GM19455 (cell line): ENCODE results near the gene DNPH1.

ENCODE experiments used
- ATAC-seq: cut with Tn5 transposase; IDR thresholded peaks from one replicate; pipeline ENCODE4 v1.9.1; 2021; ENCODE audit not compliant: unreplicated experiment

Gene DNPH1

DNA sequence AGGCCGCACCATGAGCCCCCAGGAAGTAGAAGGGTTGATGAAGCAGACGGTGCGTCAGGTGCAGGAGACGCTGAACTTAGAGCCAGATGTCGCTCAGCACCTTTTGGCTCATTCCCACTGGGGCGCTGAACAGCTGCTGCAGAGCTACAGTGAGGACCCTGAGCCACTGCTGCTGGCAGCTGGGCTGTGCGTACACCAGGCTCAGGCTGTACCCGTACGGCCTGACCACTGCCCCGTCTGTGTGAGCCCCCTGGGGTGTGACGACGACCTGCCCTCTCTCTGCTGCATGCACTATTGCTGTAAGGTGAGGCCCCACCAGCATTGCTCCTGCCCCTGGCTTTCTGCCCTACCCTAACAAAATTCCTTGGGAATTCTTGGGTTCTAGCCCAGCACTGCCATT lies 13.1 kb downstream of the DNPH1 start:
- no peak for ATAC-seq

DNA sequence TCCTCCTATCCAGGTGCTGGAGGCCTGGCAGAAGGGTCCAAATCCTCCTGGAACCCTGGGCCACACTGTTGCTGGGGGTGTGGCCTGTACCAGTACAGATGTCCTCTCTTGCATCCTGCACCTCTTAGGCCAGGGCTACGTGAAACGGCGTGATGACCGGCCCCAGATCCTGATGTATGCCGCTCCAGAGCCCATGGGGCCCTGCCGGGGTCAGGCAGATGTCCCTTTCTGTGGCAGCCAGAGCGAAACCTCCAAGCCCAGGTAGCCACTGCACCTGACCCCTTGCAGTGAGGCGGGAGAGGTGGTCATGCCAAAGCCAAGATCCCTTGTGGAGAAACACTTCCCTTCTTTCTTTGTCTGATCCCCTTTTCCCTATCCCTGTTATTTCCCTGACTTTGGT lies 14.2 kb downstream of the DNPH1 start:
- no peak for ATAC-seq

DNA sequence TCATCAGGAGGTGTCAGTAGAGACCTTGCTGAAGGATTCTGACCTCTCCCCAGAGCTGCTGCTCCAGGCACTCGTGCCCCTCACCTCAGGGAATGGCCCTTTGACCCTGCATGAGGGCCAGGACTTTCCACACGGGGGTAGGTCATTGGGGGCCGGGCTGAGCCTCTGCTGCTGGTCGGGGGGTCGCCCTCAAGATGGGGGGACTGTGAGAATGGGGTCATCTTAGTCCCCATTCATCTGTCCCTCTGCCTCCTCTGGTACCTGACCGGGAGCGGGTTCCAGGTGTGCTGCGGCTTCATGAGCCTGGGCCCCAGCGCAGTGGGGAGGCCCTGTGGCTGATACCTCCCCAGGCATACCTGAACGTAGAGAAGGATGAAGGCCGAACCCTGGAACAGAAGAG lies 15.8 kb downstream of the DNPH1 start:
- no peak for ATAC-seq

DNA sequence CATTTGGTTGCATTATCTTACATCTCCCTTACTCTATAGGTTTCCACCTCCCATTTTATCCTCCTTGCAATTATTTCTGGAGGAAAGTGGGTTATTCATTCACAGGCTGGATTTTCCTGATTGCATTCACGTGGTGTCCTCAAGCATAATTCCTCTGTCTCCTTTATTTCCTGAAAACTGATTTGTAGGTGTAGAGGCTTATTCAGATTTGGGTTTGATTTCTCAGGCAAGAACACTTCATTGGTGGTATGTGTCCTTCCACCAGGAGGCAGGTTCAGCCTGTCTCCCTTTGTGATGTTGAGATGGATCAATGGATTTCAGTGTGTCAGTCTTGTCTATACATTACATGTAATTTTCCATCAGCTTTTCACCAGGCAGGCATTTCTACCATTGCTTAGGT lies 17.3 kb downstream of the DNPH1 start:
- ATAC-seq: no peak

DNA sequence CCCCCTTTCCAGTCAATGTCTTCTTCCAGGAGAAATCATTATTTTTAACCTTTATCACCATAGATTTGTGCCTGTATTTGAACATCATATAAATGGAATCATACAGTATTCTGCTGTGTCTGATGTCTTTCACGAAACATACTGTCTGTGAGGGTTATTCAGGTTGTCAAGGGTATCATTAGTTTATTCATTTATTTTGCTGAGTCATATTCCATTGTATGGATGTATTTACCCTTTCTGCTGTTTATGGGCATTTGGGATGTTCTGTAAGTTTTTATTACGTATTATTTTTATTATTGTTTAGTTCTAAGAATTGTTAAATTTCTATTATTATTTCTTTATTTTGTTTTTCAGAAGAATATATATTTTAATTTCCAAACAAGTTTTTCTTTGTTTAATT lies 22.0 kb downstream of the DNPH1 start:
- ATAC-seq: no peak

DNA sequence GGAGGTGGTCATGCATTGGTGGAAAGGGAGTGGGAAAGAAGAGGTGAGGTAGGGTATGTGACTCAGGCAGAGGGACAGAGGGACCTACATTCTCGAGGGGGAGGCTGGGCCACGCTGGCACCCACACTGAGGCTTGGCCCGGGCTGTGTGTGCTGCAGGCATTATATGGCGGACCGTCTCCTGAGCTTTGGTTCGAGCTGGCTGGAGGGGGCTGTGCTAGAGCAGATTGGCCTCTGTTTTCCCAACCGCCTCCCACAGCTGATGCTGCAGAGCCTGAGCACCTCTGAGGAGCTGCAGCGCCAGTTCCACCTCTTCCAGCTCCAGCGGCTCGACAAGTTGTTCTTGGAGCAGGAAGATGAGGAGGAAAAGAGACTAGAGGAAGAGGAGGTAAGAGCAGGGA lies 23.4 kb downstream of the DNPH1 start:
- no peak for ATAC-seq

DNA sequence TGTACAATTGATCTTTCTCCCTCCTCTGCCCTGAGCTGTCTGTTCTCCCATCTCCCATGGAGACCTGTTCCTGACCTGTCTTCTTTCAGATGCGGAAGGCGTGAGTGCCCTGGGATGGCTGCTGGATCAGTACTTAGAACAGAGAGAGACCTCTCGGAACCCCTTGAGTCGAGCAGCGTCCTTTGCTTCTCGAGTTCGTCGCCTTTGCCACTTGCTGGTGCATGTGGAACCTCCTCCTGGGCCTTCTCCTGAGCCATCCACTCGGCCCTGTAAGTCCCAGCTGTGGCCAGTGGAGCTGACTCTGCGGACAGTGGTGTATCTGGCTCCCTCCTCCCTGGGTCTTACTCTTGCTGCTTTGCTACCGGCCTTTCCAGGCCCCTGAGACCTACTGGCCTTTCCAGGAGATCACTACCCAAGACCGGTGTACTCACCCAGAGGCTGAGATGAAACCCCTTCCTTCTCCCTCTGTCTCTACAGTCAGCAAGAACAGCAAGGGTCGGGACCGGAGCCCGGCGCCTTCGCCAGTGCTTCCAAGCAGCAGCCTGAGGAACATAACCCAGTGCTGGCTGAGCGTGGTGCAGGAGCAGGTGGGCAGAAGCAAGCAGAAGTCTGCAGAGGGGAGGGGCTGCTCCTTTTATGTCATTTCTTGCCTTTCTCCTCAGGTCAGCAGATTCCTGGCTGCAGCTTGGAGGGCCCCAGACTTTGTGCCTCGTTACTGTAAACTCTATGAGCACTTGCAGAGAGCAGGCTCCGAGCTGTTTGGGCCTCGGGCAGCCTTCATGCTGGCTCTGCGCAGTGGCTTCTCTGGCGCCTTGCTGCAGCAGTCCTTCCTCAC lies 24.8 kb downstream of the DNPH1 start:
- no peak for ATAC-seq

DNA sequence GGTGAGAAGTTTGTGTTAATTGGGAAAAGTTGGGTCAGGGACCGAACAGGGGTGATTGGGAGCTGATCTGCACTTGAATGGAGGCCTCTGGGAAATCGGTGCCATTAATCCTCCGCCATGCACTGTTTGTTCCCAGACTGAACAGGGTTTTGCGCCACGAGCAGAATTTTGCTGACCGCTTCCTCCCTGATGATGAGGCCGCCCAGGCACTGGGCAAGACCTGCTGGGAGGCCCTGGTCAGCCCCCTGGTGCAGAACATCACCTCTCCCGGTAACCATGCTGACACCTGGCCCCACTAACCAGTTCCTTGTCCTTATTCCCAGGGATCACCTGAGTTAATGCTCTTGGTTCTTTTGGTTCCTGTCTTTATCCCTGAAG lies 25.6 kb downstream of the DNPH1 start:
- no peak for ATAC-seq

DNA sequence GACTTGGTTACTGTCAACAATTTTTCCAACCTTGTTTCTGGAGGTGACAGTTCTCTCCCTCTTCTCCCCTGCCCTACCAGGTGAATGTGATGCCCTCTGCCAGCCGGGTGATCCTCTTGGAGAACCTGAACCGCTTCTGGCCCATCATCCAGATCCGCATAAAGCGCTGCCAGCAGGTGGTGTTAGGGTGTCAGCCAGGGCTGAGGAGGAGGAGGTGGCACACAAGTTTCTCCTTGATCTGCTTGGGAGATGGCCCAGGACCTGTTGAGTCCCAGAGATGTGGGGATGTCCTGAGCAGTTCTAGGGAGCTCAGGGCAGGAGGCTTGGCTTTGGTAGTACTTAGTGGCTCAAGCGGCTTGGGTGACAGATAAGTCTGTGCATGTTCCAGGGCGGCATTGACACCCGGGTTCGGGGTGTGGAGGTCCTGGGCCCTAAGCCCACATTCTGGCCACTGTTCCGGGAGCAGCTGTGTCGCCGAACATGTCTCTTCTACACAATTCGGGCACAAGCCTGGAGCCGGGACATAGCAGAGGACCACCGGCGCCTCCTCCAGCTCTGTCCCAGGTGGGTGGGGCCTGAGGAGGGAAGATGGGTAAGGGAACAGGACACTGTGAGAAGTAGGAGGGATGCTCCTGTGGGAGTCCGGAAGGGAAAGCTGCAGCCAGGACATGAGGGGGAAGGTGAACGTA lies 26.1 kb downstream of the DNPH1 start:
- no peak for ATAC-seq

DNA sequence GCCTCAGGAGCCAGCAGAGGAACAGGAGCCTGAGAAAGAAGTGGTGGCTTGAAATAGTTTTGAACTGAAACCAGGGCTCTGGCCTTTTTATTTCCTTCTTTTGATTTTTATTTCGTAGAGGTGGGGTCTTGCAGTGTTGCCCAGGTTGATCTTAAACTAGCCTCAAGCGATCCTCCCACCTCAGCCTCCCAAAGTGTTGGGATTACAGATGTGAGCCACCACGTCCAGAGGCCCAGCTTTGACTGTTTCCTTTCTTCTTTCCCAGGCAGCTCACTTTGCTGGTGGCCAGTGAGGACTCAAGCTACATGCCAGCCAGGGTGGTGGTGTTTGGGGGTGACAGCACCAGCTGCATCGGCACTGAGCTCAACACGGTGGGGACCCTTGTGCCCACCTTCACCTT lies 26.8 kb downstream of the DNPH1 start:
- no peak for ATAC-seq

DNA sequence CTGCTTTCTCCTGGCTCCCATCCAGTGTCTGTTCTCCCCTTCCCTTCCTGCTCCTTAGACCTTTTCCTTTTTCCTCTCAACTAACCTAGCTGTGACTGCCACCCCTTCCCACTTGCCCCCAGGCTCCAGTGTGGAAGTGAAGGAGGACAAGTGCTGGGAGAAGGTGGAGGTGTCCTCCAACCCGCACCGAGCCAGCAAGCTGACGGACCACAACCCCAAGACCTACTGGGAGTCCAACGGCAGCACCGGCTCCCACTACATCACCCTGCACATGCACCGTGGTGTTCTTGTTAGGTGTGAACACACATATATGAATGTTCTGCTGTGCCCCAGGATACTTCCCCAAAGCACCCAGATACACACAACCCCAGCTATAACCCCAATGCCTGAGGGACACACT lies 28.7 kb downstream of the DNPH1 start:
- no peak for ATAC-seq

DNA sequence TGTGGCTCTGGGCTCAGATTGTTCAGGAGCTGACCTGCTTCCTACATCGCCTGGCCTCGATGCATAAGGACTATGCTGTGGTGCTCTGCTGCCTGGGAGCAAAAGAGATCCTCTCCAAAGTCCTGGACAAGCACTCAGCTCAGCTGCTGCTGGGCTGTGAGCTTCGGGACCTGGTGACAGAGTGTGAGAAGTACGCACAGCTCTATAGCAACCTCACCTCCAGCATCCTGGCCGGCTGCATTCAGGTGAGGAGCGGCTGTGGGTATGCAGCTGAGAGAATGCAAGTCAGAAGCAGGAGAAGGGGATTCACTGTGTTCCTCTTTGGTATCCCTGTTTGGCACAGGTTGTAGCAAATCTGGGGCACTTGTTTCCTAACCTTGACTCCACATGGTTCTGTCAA lies 29.4 kb downstream of the DNPH1 start:
- no peak for ATAC-seq

DNA sequence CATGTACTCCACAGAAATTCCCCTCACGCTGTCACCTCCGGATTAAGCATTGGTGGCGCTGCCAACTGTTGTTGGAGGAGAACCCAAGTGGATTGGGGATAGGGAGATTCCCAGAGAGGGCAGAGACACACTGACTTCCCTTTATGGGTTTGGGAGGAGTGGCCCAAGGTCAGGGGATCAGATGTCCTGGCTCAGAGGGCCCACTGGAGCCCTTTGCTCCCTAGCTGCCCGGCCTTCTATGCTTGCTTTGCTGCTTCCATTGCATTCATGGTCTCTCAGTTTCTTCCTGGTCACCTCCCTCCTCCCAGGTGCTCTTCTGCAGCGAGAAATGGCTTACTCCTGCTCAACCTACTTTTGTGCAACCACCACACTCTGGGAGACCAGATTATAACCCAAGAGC lies 32.9 kb downstream of the DNPH1 start:
- no peak for ATAC-seq

DNA sequence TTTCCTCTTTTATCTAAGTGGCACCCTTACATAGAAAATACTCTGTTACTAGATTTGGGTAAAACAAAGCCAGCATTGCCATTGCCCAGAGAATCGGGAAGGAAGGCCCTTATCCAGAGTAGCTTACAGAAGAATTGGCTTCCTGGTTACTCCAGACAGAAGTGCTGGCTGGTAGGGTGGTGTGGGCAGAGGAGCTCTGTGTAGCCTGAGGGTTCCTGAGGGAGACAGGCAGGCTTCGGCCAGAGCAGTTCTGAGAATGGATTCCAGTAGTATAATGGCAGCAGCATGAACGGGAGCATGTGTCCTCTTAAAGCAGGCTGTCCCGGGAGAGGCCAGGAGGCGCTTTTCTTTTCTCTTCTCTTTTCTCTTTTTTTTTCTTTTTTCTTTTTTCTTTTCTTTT lies 35.4 kb downstream of the DNPH1 start:
- no peak for ATAC-seq

DNA sequence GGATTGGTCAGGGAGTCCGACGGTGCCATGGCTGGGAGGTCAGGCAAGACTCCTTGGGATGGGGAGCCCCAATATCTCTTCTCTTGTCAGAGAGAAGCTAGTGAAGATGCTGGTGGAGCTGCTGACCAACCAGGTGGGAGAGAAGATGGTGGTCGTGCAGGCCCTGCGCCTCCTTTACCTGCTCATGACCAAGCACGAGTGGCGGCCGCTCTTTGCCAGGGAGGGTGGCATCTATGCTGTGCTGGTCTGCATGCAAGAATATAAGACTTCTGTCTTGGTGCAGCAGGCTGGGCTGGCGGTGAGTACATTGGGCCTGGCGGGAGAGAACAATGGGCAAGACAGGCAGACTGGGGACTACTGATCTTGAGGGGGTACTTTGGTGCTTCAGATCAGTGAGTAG lies 36.4 kb downstream of the DNPH1 start:
- ATAC-seq: no peak

DNA sequence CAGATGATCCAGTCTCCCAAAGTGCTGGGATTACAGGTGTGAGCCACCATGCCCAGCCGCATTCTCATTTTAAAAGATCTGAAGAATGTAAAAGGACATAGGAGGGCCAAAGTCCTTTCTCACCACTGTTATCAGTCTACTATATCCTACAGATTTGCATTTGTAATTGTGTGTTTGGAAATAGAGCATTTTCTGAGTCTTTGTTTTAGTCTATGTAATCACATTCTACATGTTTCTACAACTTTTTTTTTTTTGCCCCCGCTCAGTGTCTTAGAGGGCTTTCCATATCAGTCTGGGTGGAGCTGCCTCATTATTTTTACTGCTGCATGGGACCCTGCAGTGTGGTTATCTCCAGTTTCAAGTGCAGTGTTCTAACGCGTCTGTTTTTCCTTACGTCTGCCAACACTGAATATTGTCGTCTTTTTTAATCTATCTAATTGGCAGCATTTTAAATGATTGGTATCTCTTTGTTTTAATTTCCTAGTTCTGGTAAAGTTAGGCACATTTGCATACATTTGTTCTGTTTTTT lies 39.4 kb downstream of the DNPH1 start:
- no peak for ATAC-seq

DNA sequence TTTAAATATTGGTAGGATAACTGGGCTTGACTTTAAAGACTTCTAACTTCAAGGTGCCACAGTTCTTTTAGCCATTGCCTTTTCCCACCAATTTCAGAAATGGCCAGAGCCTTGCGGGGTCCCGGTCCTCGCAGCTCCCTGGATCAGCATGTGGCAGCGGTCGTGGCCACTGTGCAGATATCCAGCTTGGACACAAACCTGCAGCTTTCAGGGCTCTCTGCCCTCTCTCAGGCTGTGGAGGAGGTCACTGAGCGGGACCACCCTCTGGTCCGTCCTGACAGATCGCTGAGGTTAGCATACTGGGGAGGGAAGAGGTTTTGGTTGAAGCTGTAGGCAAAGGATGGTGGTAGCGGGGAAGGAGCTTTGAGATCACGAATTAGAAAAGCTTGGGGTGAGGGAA lies 40.9 kb downstream of the DNPH1 start:
- ATAC-seq: no peak

DNA sequence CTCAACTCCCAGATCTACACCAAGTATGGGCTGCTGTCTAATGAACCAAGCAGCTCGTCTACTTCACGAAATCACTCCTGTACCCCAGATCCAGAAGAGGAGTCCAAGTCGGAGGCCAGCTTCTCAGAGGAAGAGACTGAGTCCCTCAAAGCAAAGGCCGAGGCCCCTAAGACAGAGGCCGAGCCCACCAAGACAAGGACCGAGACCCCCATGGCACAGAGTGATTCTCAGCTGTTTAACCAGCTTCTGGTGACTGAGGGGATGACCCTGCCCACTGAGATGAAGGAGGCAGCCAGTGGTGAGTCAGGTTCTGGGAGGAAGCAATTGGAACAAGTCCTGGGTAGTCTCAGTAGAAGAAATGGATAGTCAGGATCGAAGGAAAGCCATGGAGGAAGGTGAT lies 41.5 kb downstream of the DNPH1 start:
- no peak for ATAC-seq

DNA sequence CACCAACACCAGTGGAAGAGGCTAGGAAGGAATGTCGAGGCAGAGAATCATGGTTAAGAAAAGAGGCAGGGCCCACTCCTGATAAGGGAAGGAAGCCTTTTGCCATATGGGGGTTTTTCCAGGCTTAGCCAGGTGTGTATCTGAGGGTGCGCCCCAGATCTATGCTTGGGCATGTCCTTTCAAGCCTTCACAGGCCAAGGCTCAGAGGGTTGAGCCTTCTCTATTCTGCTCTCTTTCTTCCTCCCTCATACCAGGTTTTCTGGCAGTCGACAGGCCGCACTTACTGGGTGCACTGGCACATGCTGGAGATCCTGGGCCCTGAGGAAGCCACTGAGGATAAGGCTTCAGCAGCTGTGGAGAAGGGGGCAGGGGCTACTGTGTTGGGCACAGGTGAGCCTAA lies 42.6 kb downstream of the DNPH1 start:
- ATAC-seq: no peak

DNA sequence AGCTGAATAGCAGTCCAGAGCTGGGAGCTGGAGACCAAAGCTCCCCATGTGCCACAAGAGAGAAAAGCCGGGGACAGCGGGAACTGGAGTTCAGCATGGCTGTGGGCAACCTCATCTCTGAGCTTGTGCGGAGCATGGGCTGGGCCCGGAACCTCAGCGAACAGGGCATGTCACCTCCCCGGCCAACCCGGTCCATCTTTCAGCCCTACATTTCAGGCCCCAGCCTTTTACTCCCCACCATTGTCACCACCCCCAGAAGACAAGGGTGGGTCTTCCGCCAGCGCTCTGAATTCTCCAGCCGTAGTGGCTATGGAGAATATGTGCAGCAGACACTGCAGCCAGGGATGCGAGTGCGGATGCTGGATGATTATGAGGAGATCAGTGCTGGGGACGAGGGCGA lies 43.3 kb downstream of the DNPH1 start:
- no peak for ATAC-seq

DNA sequence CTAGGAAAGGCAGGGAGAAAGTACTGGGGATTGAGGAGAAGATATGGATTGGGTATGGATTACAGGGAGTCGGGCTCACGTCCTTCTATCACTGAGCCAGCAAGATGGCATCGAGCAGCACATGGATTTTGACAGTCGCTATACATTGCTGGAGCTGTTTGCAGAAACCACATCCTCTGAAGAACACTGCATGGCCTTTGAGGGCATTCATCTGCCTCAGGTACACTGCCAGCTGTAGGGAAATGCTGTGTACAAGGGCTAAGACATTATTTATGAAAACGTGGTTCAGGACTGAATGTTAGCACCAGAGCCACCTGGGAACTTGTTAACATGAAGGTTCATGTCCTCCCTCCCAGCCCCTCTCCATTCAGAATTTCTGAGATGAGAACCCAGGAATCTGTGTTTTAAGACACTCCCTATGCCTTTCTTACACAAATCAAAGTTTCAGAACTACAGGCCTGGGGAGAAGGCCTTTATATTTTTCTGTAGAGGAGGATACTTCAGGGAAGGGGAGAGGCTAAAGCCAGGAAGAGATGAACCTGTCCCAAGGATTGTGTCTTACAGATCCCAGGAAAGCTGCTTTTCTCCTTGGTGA lies 43.8 kb downstream of the DNPH1 start:
- ATAC-seq: no peak
